GM12878 (cell line): ENCODE data around the gene PIEZO2. TPM values are rescaled to one million over a fixed set of nuclear protein-coding genes. Genes with fewer than 3 reads are reported as not detected.

Source experiments
- BCL3 ChIP-seq: IDR thresholded peaks from 2 replicates; pipeline ENCODE4 v1.6.1; 2011; ENCODE audit warnings: borderline replicate concordance, low read depth, mild to moderate bottlenecking, moderate library complexity, low read length; ENCODE audit not compliant: insufficient read depth, poor library complexity, severe bottlenecking
- CEBPB ChIP-seq, 2 experiments: fragments of 150-350 bp in 1 of 2; IDR thresholded peaks; 2 replicates each; pipeline ENCODE4 v1.6.1; 2012 to 2014; ENCODE audit warnings: low read depth in 2 of 2, low read length in 2 of 2, borderline replicate concordance in 1 of 2, inconsistent platforms in 1 of 2
- CUX1 ChIP-seq: IDR thresholded peaks from 2 replicates; pipeline ENCODE4 v1.6.1; 2012; ENCODE audit warnings: improper control_type of control experiment, low read depth, low read length; ENCODE audit not compliant: insufficient replicate concordance
- DPF2 ChIP-seq: fragments of 450-650 bp; IDR thresholded peaks from 2 replicates; pipeline ENCODE4 v1.6.1; 2017; ENCODE audit warnings: mild to moderate bottlenecking
- GATAD2B ChIP-seq: fragments of 450-650 bp; conservative IDR thresholded peaks from 2 replicates; pipeline ENCODE4 v1.6.1; 2017; ENCODE audit warnings: low read depth, mild to moderate bottlenecking, moderate library complexity
- IKZF2 ChIP-seq, 2 experiments: fragments of 450-650 bp; IDR thresholded peaks; 2 replicates each; pipeline ENCODE4 v1.6.1; 2017; ENCODE audit warnings: mild to moderate bottlenecking in 2 of 2, moderate library complexity in 2 of 2
- MTA3 ChIP-seq: IDR thresholded peaks from 2 replicates; pipeline ENCODE4 v1.6.1; 2012; ENCODE audit warnings: low read length, inconsistent platforms, borderline replicate concordance
- NBN ChIP-seq: fragments of 450-650 bp; IDR thresholded peaks from 2 replicates; pipeline ENCODE4 v1.6.1; 2016
- POLR2AphosphoS2 ChIP-seq: IDR thresholded peaks from 2 replicates; pipeline ENCODE4 v1.6.1; 2011; ENCODE audit warnings: low read depth, mild to moderate bottlenecking, low read length, improper control_type of control experiment, moderate library complexity
- RAD21 ChIP-seq: IDR thresholded peaks from 2 replicates; pipeline ENCODE4 v1.6.1; 2011; ENCODE audit warnings: mild to moderate bottlenecking, low read depth, low read length, moderate library complexity; ENCODE audit not compliant: insufficient read depth
- RELA ChIP-seq: fragments of 450-650 bp; IDR thresholded peaks from 2 replicates; pipeline ENCODE4 v1.8.0; 2014; ENCODE audit warnings: borderline replicate concordance; ENCODE audit not compliant: partially characterized antibody
- SRF ChIP-seq, 2 experiments: IDR thresholded peaks; 2 replicates each; pipeline ENCODE4 v1.6.1; 2011; ENCODE audit warnings: low read depth in 2 of 2, low read length in 2 of 2, mild to moderate bottlenecking in 1 of 2, moderate library complexity in 1 of 2
- YBX1 ChIP-seq: fragments of 450-650 bp; IDR thresholded peaks from 2 replicates; pipeline ENCODE4 v1.6.1; 2016; ENCODE audit warnings: antibody characterized with exemption
- ZBTB33 ChIP-seq: fragments of 450-650 bp; IDR thresholded peaks from 2 replicates; pipeline ENCODE4 v1.6.1; 2017; ENCODE audit warnings: mild to moderate bottlenecking
- ZNF687 ChIP-seq: fragments of 450-650 bp; IDR thresholded peaks from 2 replicates; pipeline ENCODE4 v1.6.1; 2017; ENCODE audit warnings: mild to moderate bottlenecking, moderate library complexity
- polyA plus RNA-seq, 11 experiments: library from polyadenylated mRNA; depleted of rRNA in 4 of 11; unstranded in 6 of 11; stranded (reverse) in 5 of 11; fragments of >200 nt; fragmentation: Nextera tagmentation in 4 of 11; fragmentation: Illumina TruSeq in 1 of 11; extraction: Ambion mirVana in 4 of 11; extraction: Trizol in 1 of 11; gene quantifications; 1 replicate in 1 of 11; 2 replicates in 10 of 11; pipeline versions ENCODE4 v1.2.1 to v1.2.3, GENCODE V29; 2011 to 2016; ENCODE audit warnings: inconsistent platforms in 2 of 11, missing spikeins in 2 of 11, low read depth in 1 of 11
- total RNA-seq, 4 experiments: library from RNA; depleted of rRNA in 3 of 4; stranded (reverse); fragments of >200 nt in 3 of 4; fragmentation: Illumina TruSeq in 1 of 4; extraction: Trizol in 1 of 4; gene quantifications; 2 replicates each; pipeline versions ENCODE4 v1.2.1 to v1.2.3, GENCODE V29; 2013 to 2021

The PIEZO2 gene
- total and polyA plus RNA-seq, 10 of the 15 experiments (the other 5 are each of a cell fraction or from before 2014, with no cell fraction given) = 6.7 to 42.3 (median 27.4) TPM

GRCh38 chr18:10951631-10952544 lies 197.5 kb downstream of the PIEZO2 start (continued):
- TF ChIP-seq ZNF687 (no peak; the same call in 1 of the 2 replicates), POLR2AphosphoS2 (no peak), BCL3 (no peak), RELA (no peak), RAD21 (peak; percentile 28), ZBTB33 (no peak), CEBPB (IDR thresholded peaks at IDR 0.05; ENCODE audit: borderline replicate concordance in 1 of 2, low read depth in 2 of 2, low read length in 2 of 2) (0 out of 4 replicates have a peak, but pooled peaks of 1 of the 2 experiments have one; percentile 6), GATAD2B (0 out of 2 replicates have a peak, but pooled peaks have one; percentile 4), SRF (IDR thresholded peaks at IDR 0.05; ENCODE audit: low read depth in 2 of 2, low read length in 2 of 2) (no peak), MTA3 (peak; percentile 60; the same call in 1 of the 2 replicates), YBX1 (no peak), CUX1 (peak; percentile 5), DPF2 (no peak), NBN (no peak), IKZF2 (IDR thresholded peaks at IDR 0.05) (peak in 1 of 2 experiments; percentile 41; a peak in 2 of 4 replicates)
